ENCODE data around the gene TRIP4.

TRIP4 gene

GRCh38 chr15:64503197-64503596 lies 115.6 kb downstream of the TRIP4 start:
- DNase-seq (ENCODE audit: insufficient read length, low spot score): no peak
- no peak for TF ChIP-seq POLR2A (IDR thresholded peaks at IDR 0.05; ENCODE audit: low read depth, low read length)
- no peak for FAIRE-seq

GRCh38 chr15:64503640-64504039 lies 116.0 kb downstream of the TRIP4 start:
- no peak for DNase-seq (ENCODE audit: insufficient read length, low spot score)
- FAIRE-seq: no peak
- TF ChIP-seq POLR2A (IDR thresholded peaks at IDR 0.05; ENCODE audit: low read depth, low read length): no peak

Data from H54 (cell line).